Kasumi-1 (cell line): ENCODE results near the gene MGA.
A peak's percentile ranks its signal among the peaks of the same experiment; 100 is the strongest.
"Not testable (repeated sequence)": the region's sequence is repeated elsewhere in the genome, so short reads cannot be mapped to it uniquely, and the experiment has no call there.

Experiments used
- DNase-seq, 2 experiments: peaks; one replicate each; lab custom pipeline; 2025; lab: John Stamatoyannopoulos, UW

The MGA gene

GRCh38 chr15:41714291-41714690, 54.1 kb downstream of the MGA start:
- no peak for DNase-seq

- DNase-seq, result no peak
Observed at GRCh38 chr15:41716864-41717263, 56.7 kb downstream of the MGA start.

- no peak for DNase-seq
Observed at GRCh38 chr15:41727143-41727542, 66.9 kb downstream of the MGA start.

GRCh38 chr15:41728061-41728460, 67.9 kb downstream of the MGA start:
- DNase-seq, result not testable (repeated sequence)

GRCh38 chr15:41730543-41730942, 70.3 kb downstream of the MGA start:
- peak; percentile 67 to 71 for DNase-seq

GRCh38 chr15:41732483-41732882, 72.3 kb downstream of the MGA start:
- no peak for DNase-seq

- no peak for DNase-seq
Observed at GRCh38 chr15:41734079-41734478, 73.9 kb downstream of the MGA start.

GRCh38 chr15:41735046-41735445, 74.8 kb downstream of the MGA start:
- DNase-seq, result no peak

GRCh38 chr15:41735492-41735891, 75.3 kb downstream of the MGA start:
- not testable (repeated sequence) for DNase-seq

GRCh38 chr15:41746802-41747201, 86.6 kb downstream of the MGA start:
- DNase-seq, result no peak

- DNase-seq, result no peak
Observed at GRCh38 chr15:41756198-41756597, 96.0 kb downstream of the MGA start.

- DNase-seq, result peak; percentile 36 to 51
Observed at GRCh38 chr15:41772720-41773331, 112.6 kb downstream of the MGA start.

- no peak for DNase-seq
Observed at GRCh38 chr15:41773332-41773728, 113.1 kb downstream of the MGA start.

GRCh38 chr15:41773729-41774061, 113.5 kb downstream of the MGA start:
- DNase-seq, result no peak

- DNase-seq, result peak; percentile 92 to 95
Observed at GRCh38 chr15:41774062-41774881, 114.1 kb downstream of the MGA start, which contains the start of gene MAPKBP1. MAPKBP1 (plus strand) TSS chr15:41774484; CDS start chr15:41775276, 792 bp downstream.

GRCh38 chr15:41774882-41775417, 114.7 kb downstream of the MGA start:
- peak in 1 of 2 experiments; percentile 2 for DNase-seq

GRCh38 chr15:41775651-41776050, 115.4 kb downstream of the MGA start:
- no peak for DNase-seq

GRCh38 chr15:41777421-41777973, 117.3 kb downstream of the MGA start:
- DNase-seq, result no peak

- no peak for DNase-seq
Observed at GRCh38 chr15:41778521-41778920, 118.3 kb downstream of the MGA start.

GRCh38 chr15:41779662-41780157, 119.5 kb downstream of the MGA start:
- no peak for DNase-seq

GRCh38 chr15:41780266-41780665, 120.1 kb downstream of the MGA start:
- no peak for DNase-seq

GRCh38 chr15:41780727-41781126, 120.5 kb downstream of the MGA start:
- DNase-seq, result no peak
